ENCODE data around the gene RAPGEF3. TPM values are rescaled to one million over a fixed set of nuclear protein-coding genes. Genes with fewer than 3 reads are reported as not detected.

Gene RAPGEF3
- total and polyA plus RNA-seq, 2 of the 8 experiments (the other 6 are each of a cell fraction or from before 2014, with no cell fraction given) = 5.0 to 9.4 TPM

DNA sequence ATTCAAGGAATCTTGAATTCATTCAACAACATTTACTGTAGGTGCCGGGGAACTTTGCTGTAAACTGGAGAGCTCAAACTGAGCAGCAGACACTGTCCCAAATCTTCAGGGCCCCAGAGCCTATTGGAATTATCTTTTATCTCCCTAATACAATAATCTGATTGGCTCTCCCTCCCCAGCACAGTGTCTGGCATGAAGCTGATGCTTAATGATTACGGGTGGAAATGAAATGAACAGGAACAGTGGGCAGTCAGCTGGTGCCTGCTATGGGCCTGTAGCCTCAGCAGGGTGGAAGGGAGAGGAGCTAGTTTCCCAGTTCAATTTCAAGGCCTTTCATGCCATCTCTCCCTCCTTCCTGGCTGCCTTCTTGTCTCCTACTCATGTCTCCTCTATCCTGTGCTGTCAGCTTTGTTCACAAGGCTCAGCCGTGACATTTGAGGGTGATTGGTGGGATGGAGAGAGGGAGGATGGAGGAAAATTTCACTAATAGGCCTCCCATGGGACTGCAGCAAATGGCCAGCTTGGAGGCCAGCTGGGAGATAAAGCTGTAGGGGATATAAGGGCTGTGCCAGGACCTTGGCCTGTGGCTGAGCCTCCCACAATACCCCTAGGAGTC, 4.3 kb upstream of the RAPGEF3 start:
- no peaks in the 10 kb centered on the region for H3K79me1 ChIP-seq (ENCODE audit: low read depth, low read length)
- H4K91ac ChIP-seq (replicated peaks; ENCODE audit: insufficient read length, low read length) = no peak overlapping the region
- H3K23ac ChIP-seq (ENCODE audit: insufficient read length) = no peak overlapping the region
- H3K14ac ChIP-seq (ENCODE audit: insufficient read length) = no peak overlapping the region
- H3K9ac ChIP-seq (replicated peaks in 1 of 4; ENCODE audit: extremely low read depth in 1 of 4, low read depth in 3 of 4, low read length in 3 of 4) = no peak overlapping the region
- no peak overlapping the region for H3K4me2 ChIP-seq (ENCODE audit: insufficient read depth in 1 of 2, low read depth in 2 of 2, low read length in 2 of 2)
- DNase-seq (ENCODE audit: low read depth in 1 of 2, low spot score in 2 of 2) (no peak), FAIRE-seq (no peak)
- no peak overlapping the region for H2AK5ac ChIP-seq (ENCODE audit: low read depth, low read length)
- no peak overlapping the region for H2AFZ ChIP-seq (ENCODE audit: low read length)
- H4K20me1 ChIP-seq (replicated peaks in 1 of 2; ENCODE audit: control insufficient read depth in 1 of 2, insufficient read depth in 2 of 2, low read length in 2 of 2) = no peaks in the 10 kb centered on the region
- H3K79me2 ChIP-seq (ENCODE audit: control insufficient read depth in 1 of 2, insufficient read depth in 2 of 2, low read length in 2 of 2) = no peaks in the 10 kb centered on the region
- no peak overlapping the region for H3K4ac ChIP-seq (replicated peaks; ENCODE audit: insufficient read length, low read depth, low read length)
- no peak overlapping the region for H3K27ac ChIP-seq (ENCODE audit: low read depth, low read length)
- H3K18ac ChIP-seq (ENCODE audit: extremely low read depth, low read length) = no peak overlapping the region; the same call in 1 of the 2 replicates
- no peak overlapping the region for H3K56ac ChIP-seq (replicated peaks; ENCODE audit: insufficient read length, low read depth, low read length)
- peaks cover 8% of the 10 kb centered on the region; the same call in 1 of the 2 replicates for H3K23me2 ChIP-seq (ENCODE audit: low read depth, low read length)
- no peak overlapping the region for H4K5ac ChIP-seq (ENCODE audit: insufficient read length, low read depth, low read length)
- peaks cover 0 to 2% (median 0%) of the 10 kb centered on the region in 4 experiments; a peak in 2 of 7 replicates for H3K27me3 ChIP-seq (replicated peaks in 1 of 4; ENCODE audit: control insufficient read depth in 3 of 4, extremely low read depth in 1 of 4, insufficient read depth in 3 of 4, low read length in 3 of 4)
- no peak overlapping the region for H2BK120ac ChIP-seq (replicated peaks; ENCODE audit: low read depth, low read length)
- WGBS, 2 experiments (ENCODE audit: extremely low coverage in 1 of 2, insufficient coverage in 1 of 2, insufficient read length in 1 of 2, insufficient replicate concordance in 2 of 2, low coverage in 1 of 2, low lambda C conversion rate in 2 of 2, missing lambda C conversion rate in 1 of 2) = 87% methylated on average over 3 of the region's 3 CpGs; no CpG with 5 or more reads in 1 of the 2 experiments
- ChIA-PET POLR2A (ENCODE audit: partially characterized antibody) (interaction anchor here (0.7 to 2.6 kb wide), 5 partner anchors 10 to 206 kb away, joined by 3 to 9 read pairs (median 3); partner anchors contain the start of gene SLC48A1), CTCF (ENCODE audit: partially characterized antibody) (interaction anchor here (0.7 to 64.6 kb wide), 9 partner anchors 9 to 261 kb away, joined by 3 to 2442 read pairs (median 7); partner anchors contain the start of genes ENDOU and SLC48A1)
- no peak overlapping the region for H2BK5ac ChIP-seq (ENCODE audit: low read depth, low read length)
- no peak overlapping the region for H4K8ac ChIP-seq (ENCODE audit: extremely low read depth, insufficient read depth, low read length)
- no peak overlapping the region for H2BK15ac ChIP-seq (ENCODE audit: low read length)
- H3K36me3 ChIP-seq (ENCODE audit: control insufficient read depth in 2 of 4, insufficient read depth in 4 of 4, low read length in 3 of 4) = no peaks in the 10 kb centered on the region
- no peak overlapping the region for H2BK20ac ChIP-seq (ENCODE audit: low read length)
- H3K9me3 ChIP-seq (ENCODE audit: insufficient read depth in 2 of 2, low read depth in 1 of 2, low read length in 1 of 2) = no peaks in the 10 kb centered on the region
- H3K4me3 ChIP-seq (ENCODE audit: extremely low read depth in 1 of 4, insufficient read depth in 2 of 4, low read depth in 3 of 4, low read length in 4 of 4) = no peak overlapping the region
- peak overlapping the region; percentile 76; the same call in 1 of the 2 replicates for H2BK12ac ChIP-seq (ENCODE audit: low read depth, low read length)
- H3K4me1 ChIP-seq (replicated peaks in 1 of 4; ENCODE audit: control insufficient read depth in 3 of 4, insufficient read depth in 4 of 4, low read length in 3 of 4) = peaks cover 0 to 10% (median 6%) of the 10 kb centered on the region in 4 experiments; a peak in 5 of 7 replicates
- TF ChIP-seq SIRT6 (IDR thresholded peaks at IDR 0.05; ENCODE audit: low read length) (no peak), CHD1 (IDR thresholded peaks at IDR 0.05; ENCODE audit: low read depth, low read length) (no peak), POLR2AphosphoS5 (IDR thresholded peaks at IDR 0.05; ENCODE audit: low read depth, low read length) (no peak), CBX8 (IDR thresholded peaks at IDR 0.05; ENCODE audit: borderline replicate concordance, low read depth, low read length) (no peak), BRCA1 (IDR thresholded peaks at IDR 0.05; ENCODE audit: low read depth, low read length) (no peak), SUZ12 (IDR thresholded peaks at IDR 0.05; ENCODE audit: low read length) (no peak), HDAC6 (IDR thresholded peaks at IDR 0.05; ENCODE audit: low read depth, low read length) (no peak), SIX5 (IDR thresholded peaks at IDR 0.05; ENCODE audit: low read depth, low read length) (no peak), PHF8 (conservative IDR thresholded peaks at IDR 0.05; ENCODE audit: low read depth, low read length) (no peak)
- TF ChIP-seq, protein P1, sequence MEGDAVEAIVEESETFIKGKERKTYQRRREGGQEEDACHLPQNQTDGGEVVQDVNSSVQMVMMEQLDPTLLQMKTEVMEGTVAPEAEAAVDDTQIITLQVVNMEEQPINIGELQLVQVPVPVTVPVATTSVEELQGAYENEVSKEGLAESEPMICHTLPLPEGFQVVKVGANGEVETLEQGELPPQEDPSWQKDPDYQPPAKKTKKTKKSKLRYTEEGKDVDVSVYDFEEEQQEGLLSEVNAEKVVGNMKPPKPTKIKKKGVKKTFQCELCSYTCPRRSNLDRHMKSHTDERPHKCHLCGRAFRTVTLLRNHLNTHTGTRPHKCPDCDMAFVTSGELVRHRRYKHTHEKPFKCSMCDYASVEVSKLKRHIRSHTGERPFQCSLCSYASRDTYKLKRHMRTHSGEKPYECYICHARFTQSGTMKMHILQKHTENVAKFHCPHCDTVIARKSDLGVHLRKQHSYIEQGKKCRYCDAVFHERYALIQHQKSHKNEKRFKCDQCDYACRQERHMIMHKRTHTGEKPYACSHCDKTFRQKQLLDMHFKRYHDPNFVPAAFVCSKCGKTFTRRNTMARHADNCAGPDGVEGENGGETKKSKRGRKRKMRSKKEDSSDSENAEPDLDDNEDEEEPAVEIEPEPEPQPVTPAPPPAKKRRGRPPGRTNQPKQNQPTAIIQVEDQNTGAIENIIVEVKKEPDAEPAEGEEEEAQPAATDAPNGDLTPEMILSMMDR (IDR thresholded peaks at IDR 0.05; ENCODE audit: control extremely low read depth in 1 of 3, insufficient read depth in 1 of 3, low read depth in 1 of 3, low read length in 3 of 3) = no peak
- TF ChIP-seq, protein P2, sequence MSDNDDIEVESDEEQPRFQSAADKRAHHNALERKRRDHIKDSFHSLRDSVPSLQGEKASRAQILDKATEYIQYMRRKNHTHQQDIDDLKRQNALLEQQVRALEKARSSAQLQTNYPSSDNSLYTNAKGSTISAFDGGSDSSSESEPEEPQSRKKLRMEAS (IDR thresholded peaks at IDR 0.05) = no peak

Measured in H1 (cell line).